Testis (tissue), 3 donors: ENCODE results near the gene TOMM7. TPM values are rescaled to one million over a fixed set of nuclear protein-coding genes. Genes with fewer than 3 reads are reported as not detected.

ENCODE experiments used
- DNase-seq: peaks from one replicate; pipeline ENCODE4 v3.0.0-alpha.2; 2019
- H3K27ac ChIP-seq, 2 donors: fragments of 200-600 bp; sonication (generic); one replicate each; pipeline ENCODE4 v1.5.1; 2019
- H3K27me3 ChIP-seq: fragments of 200-600 bp; sonication (generic); one replicate; pipeline ENCODE4 v1.5.1; 2019
- H3K36me3 ChIP-seq: fragments of 200-600 bp; sonication (generic); one replicate; pipeline ENCODE4 v1.5.1; 2017; ENCODE audit warnings: low read depth; ENCODE audit errors: missing control alignments
- H3K4me1 ChIP-seq: fragments of 200-600 bp; sonication (generic); one replicate; pipeline ENCODE4 v1.5.1; 2019
- H3K4me3 ChIP-seq, 2 donors: fragments of 200-600 bp; sonication (generic); one replicate each; pipeline ENCODE4 v1.5.1; 2017 to 2019
- H3K9me3 ChIP-seq: fragments of 200-600 bp; sonication (generic); one replicate; pipeline ENCODE4 v1.5.1; 2017
- POLR2A ChIP-seq: fragments of 450-650 bp; IDR thresholded peaks from one replicate; pipeline ENCODE4 v1.6.1; 2017; ENCODE audit warnings: antibody characterized with exemption, mild to moderate bottlenecking, moderate library complexity
- WGBS, 2 donors: methylation state at CpG; one replicate each; pipeline ENCODE4 v1.1.5; 2018; 5-methylcytosine and 5-hydroxymethylcytosine counted together
- intact Hi-C: fragments of 100-400 bp; cut with DNase I; formaldehyde crosslinking; loops from one replicate; pipeline ENCODE4 v1.15.1; 2023; ENCODE audit warnings: low total_unique reads
- polyA plus RNA-seq: library from polyadenylated mRNA; stranded (reverse); fragments of 350-450 nt; fragmentation: Illumina TruSeq; extraction: RNeasy Lipid Tissue Mini Kit (QIAGEN cat#74804); gene quantifications from one replicate; pipeline ENCODE4 v1.2.3, GENCODE V29; 2014; ENCODE audit warnings: low read depth, low replicate concordance; ENCODE audit not compliant: insufficient read depth
- total RNA-seq, 2 donors: library from RNA; depleted of rRNA; stranded (reverse); fragments of >200 nt; gene quantifications; one replicate each; pipeline ENCODE4 v1.2.3, GENCODE V29; 2016
- TF ChIP-seq, protein P1 (sequence below), 3 experiments: fragments of 450-650 bp in 2 of 3; fragments of 200-600 bp in 1 of 3; sonication (generic) in 1 of 3; IDR thresholded peaks; one replicate each; pipeline ENCODE4 v1.5.1; 2016 to 2019; ENCODE audit warnings: antibody characterized with exemption in 3 of 3, mild to moderate bottlenecking in 2 of 3, moderate library complexity in 1 of 3

The TOMM7 gene
- total and polyA plus RNA-seq, 3 donors from 2014 or later: 87.7 to 499 (median 141) TPM

DNA sequence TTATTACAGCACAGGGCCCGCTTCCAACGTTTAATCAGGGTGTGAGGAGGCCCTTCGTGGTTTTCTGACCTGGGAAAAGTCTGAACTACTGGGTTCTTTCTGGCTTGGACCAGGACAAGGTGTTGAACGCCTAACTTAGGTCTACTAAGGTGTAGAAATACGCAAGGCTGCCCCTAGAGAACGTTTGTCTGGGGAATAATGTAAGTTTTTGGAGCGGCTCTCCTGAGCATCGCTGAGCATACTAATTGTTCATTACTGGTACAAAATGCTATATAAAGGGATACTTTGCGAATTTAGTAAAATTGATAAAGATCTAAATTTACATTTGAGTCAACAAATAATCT lies 32.4 kb upstream of the TOMM7 start:
- Histone ChIP-seq H3K27me3 (no peaks in the 10 kb centered on the region), H3K4me1 (peaks cover 3% of the 10 kb centered on the region), H3K36me3 (no peaks in the 10 kb centered on the region), H3K4me3 (peak overlapping the region; percentile 74 to 78), H3K9me3 (no peaks in the 10 kb centered on the region), H3K27ac (peak overlapping the region; percentile 87 to 90)
- 32 to 40% methylated on average over 9 of the region's 9 CpGs for WGBS, 2 donors
- DNase-seq: no peak
- intact Hi-C loops: no loop called here
- no peak for TF ChIP-seq POLR2A
- TF ChIP-seq, protein P1, sequence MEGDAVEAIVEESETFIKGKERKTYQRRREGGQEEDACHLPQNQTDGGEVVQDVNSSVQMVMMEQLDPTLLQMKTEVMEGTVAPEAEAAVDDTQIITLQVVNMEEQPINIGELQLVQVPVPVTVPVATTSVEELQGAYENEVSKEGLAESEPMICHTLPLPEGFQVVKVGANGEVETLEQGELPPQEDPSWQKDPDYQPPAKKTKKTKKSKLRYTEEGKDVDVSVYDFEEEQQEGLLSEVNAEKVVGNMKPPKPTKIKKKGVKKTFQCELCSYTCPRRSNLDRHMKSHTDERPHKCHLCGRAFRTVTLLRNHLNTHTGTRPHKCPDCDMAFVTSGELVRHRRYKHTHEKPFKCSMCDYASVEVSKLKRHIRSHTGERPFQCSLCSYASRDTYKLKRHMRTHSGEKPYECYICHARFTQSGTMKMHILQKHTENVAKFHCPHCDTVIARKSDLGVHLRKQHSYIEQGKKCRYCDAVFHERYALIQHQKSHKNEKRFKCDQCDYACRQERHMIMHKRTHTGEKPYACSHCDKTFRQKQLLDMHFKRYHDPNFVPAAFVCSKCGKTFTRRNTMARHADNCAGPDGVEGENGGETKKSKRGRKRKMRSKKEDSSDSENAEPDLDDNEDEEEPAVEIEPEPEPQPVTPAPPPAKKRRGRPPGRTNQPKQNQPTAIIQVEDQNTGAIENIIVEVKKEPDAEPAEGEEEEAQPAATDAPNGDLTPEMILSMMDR (IDR thresholded peaks at IDR 0.05): no peak

DNA sequence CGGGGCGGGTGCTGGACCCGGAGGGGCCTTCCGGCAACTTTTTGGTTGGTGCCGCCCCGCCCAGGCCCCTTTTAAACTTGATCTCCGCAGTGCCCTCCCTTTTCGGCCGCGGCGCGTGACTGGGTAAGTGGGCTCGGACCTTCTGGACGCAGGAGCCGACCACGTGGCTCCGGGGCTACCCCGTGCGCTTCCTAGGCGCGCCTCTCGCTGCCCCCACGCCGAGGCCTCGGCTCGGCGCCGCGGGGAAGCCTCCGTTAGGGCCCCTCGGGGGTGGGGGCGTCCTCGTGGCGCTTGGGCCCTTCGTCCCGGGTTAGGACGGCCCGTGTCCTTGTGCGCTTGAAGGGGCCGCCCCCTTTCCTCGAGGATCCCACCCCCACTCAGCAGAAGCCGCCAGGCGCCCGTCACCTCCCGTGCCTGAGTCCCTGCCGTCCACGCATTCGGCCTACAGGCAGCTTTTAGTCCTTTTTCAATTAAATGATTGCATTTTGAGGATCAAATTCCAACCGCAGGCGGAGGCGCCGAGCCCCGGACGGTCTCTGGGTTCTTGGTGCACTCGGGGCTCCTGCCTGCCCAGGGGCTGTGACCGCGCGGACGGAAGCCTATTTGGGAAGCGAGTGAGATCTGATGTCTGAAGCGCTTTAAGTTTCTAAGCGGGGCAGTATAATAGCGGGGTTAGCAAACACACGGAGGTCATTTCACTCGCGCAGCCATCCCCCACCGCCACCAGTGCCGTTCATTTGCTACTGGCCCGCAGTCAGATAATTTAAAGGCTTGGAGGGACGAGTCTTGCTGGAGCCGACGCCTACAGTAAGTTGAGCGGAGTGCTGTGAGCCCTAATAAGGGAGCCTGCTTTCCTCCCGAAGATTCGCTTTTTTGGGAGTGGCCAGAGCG lies 31.8 kb upstream of the TOMM7 start:
- peak; percentile 87 for DNase-seq
- no peaks in the 10 kb centered on the region for H3K36me3 ChIP-seq
- H3K9me3 ChIP-seq: no peaks in the 10 kb centered on the region
- H3K4me1 ChIP-seq: peaks cover 3% of the 10 kb centered on the region
- 1 to 12% methylated on average over 34 to 73 of the region's 76 CpGs for WGBS, 2 donors
- intact Hi-C loops: no loop called here
- no peaks in the 10 kb centered on the region for H3K27me3 ChIP-seq
- TF ChIP-seq, protein P1 (IDR thresholded peaks at IDR 0.05): peak in 2 of 3 experiments; percentile 7 to 11
- TF ChIP-seq POLR2A: no peak
- H3K4me3 ChIP-seq: peak overlapping the region; percentile 74 to 78
- H3K27ac ChIP-seq: peak overlapping the region; percentile 87 to 90

DNA sequence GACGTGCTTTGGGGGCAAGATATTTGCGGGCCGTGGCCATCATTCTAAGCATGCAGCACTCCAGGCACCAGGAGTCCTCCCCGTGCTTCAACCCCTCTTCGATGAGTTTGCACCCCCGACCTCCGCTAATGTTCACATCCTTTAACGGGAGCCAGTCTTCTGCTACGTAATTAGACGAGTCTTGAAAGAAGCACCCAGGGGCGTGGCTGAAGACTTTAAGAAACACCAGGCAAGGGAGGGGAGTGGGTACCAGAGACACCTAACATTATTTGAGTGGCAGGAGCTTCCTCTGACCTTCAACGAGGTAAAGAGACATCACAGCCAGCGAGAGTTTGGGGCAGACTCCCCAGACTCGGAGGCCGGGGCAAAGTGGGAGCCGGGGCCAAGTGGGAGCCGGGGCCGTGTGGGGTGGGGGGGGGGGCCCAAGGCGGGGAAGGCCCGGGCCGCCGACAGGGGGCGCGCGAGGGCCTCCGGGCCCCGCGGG lies 31.1 kb upstream of the TOMM7 start:
- H3K4me1 ChIP-seq: peaks cover 3% of the 10 kb centered on the region
- peak; percentile 45 for DNase-seq
- intact Hi-C loops: no loop called here

DNA sequence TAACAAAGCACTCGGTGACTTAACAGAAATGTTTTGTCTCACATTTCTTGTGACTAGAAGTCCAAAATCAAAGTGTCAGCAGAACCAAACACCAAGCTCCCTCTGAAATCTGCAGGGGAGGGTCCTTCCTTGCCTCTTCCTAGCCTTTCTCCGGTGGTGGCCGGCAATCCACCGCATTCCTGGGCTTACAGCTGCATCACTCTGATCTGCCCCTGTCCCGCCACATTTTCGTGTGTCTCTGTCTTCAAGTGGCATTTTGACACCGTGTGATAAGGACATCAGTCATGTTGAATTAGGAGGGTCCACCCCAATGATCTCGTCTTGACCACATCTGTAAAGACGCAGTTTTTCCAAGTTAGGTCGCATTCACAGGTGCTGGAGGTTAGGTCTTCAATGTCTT lies 30.5 kb upstream of the TOMM7 start:
- Histone ChIP-seq H3K4me1 (peaks cover 3% of the 10 kb centered on the region), H3K27ac (no peak overlapping the region), H3K4me3 (no peak overlapping the region), H3K9me3 (no peaks in the 10 kb centered on the region), H3K36me3 (no peaks in the 10 kb centered on the region), H3K27me3 (no peaks in the 10 kb centered on the region)
- WGBS, 2 donors: 59 to 74% methylated on average over 10 of the region's 10 CpGs
- intact Hi-C loops: no loop called here
- TF ChIP-seq POLR2A: no peak
- TF ChIP-seq, protein P1 (IDR thresholded peaks at IDR 0.05): no peak
- no peak for DNase-seq

More for the DNA sequence above, 31.1 kb upstream of the TOMM7 start:
- Histone ChIP-seq H3K4me3 (peak overlapping the region; percentile 74 to 78), H3K27me3 (no peaks in the 10 kb centered on the region), H3K27ac (peak overlapping the region; percentile 87 to 90), H3K9me3 (no peaks in the 10 kb centered on the region), H3K36me3 (no peaks in the 10 kb centered on the region)
- no peak for TF ChIP-seq POLR2A
- TF ChIP-seq, protein P1 (IDR thresholded peaks at IDR 0.05): peak in 1 of 3 experiments; percentile 85
- WGBS, 2 donors: 12 to 16% methylated on average over 14 to 28 of the region's 28 CpGs
